HepG2 (cell line): ENCODE measurements around the gene PAXIP1.

Source experiments
- EZH2 ChIP-seq: conservative IDR thresholded peaks from 2 replicates; pipeline ENCODE4 v1.6.1; 2012; ENCODE audit warnings: mild to moderate bottlenecking, low read depth, low read length, moderate library complexity
- GMEB1 ChIP-seq: sonication (generic); formaldehyde crosslinking; IDR thresholded peaks from 2 replicates; pipeline ENCODE4 v1.5.1; 2020; ENCODE audit warnings: missing genetic modification reagents, mild to moderate bottlenecking, borderline replicate concordance
- KMT2A ChIP-seq: sonication (generic); formaldehyde crosslinking; IDR thresholded peaks from 2 replicates; pipeline ENCODE4 v1.4.0; 2020; ENCODE audit warnings: missing genetic modification reagents
- NCOA5 ChIP-seq: sonication (generic); formaldehyde crosslinking; IDR thresholded peaks from 2 replicates; pipeline ENCODE4 v1.4.0; 2020; ENCODE audit warnings: missing genetic modification reagents
- POLR2AphosphoS5 ChIP-seq: IDR thresholded peaks from 2 replicates; pipeline ENCODE4 v1.6.1; 2012; ENCODE audit warnings: low read depth, low read length
- RAD21 ChIP-seq: fragments of 450-650 bp; formaldehyde crosslinking; IDR thresholded peaks from 2 replicates; pipeline ENCODE4 v1.5.0; 2020; ENCODE audit warnings: mild to moderate bottlenecking
- RORA ChIP-seq: sonication (generic); formaldehyde crosslinking; IDR thresholded peaks from 2 replicates; pipeline ENCODE4 v1.5.0; 2020; ENCODE audit warnings: mild to moderate bottlenecking, missing genetic modification reagents, moderate library complexity
- ZBTB38 ChIP-seq: sonication (generic); formaldehyde crosslinking; IDR thresholded peaks from 2 replicates; pipeline ENCODE4 v1.5.1; 2020; ENCODE audit warnings: mild to moderate bottlenecking, missing genetic modification reagents
- ZZZ3 ChIP-seq: sonication (generic); formaldehyde crosslinking; IDR thresholded peaks from 2 replicates; pipeline ENCODE4 v1.4.0; 2020; ENCODE audit warnings: missing genetic modification reagents, mild to moderate bottlenecking, borderline replicate concordance

GRCh38 chr7:154898973-154899855, 103.7 kb downstream of the PAXIP1 start:
- no peak for TF ChIP-seq RAD21 (CRISPR knock-in tag)
- TF ChIP-seq ZBTB38 (CRISPR knock-in tag): no peak
- no peak for TF ChIP-seq GMEB1 (CRISPR knock-in tag)
- TF ChIP-seq KMT2A: no peak
- no peak for TF ChIP-seq EZH2
- TF ChIP-seq NCOA5 (CRISPR knock-in tag): no peak
- no peak for TF ChIP-seq POLR2AphosphoS5
- no peak for TF ChIP-seq RORA
- TF ChIP-seq ZZZ3 (CRISPR knock-in tag): no peak
